GM19438 (cell line): ENCODE data around the gene NRXN2.

Experiments
- ATAC-seq: cut with Tn5 transposase; IDR thresholded peaks from one replicate; pipeline ENCODE4 v1.9.1; 2021; ENCODE audit warnings: low read depth; ENCODE audit not compliant: unreplicated experiment

The NRXN2 gene

DNA sequence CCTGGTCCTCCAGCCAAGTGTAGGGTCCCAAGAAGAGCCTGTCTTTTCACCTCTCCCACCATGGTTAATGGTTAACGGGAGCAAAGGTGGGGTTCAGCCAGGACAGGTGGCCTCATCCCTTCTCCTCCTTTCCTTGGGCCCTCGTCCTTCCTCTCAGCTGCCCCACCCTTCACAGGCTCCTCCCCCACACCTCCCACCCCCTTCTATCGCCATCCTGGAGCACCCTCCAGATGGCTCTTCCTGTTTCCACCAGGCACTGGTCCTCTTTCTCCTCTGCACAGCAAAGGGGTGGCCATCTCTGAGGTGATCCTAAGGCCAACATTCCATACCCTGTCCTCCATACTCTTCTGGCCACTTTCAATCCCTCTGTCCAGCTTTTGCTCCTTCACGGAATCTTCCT is 83.1 kb downstream of the NRXN2 start:
- no peak for ATAC-seq

- no peak for ATAC-seq
Measured at GRCh38 chr11:64638829-64639228, 84.2 kb downstream of the NRXN2 start.

GRCh38 chr11:64638018-64638665 is 84.9 kb downstream of the NRXN2 start:
- ATAC-seq: no peak

GRCh38 chr11:64637334-64638017 is 85.5 kb downstream of the NRXN2 start:
- no peak for ATAC-seq

- ATAC-seq: no peak
Measured at GRCh38 chr11:64633555-64634159, 89.3 kb downstream of the NRXN2 start.

GRCh38 chr11:64632654-64633053 is 90.3 kb downstream of the NRXN2 start:
- ATAC-seq: no peak

- ATAC-seq: no peak
Measured at GRCh38 chr11:64632237-64632636, 90.8 kb downstream of the NRXN2 start.

- no peak for ATAC-seq
Measured at GRCh38 chr11:64631675-64632074, 91.3 kb downstream of the NRXN2 start.

GRCh38 chr11:64629796-64630562 is 93.0 kb downstream of the NRXN2 start:
- ATAC-seq: no peak

DNA sequence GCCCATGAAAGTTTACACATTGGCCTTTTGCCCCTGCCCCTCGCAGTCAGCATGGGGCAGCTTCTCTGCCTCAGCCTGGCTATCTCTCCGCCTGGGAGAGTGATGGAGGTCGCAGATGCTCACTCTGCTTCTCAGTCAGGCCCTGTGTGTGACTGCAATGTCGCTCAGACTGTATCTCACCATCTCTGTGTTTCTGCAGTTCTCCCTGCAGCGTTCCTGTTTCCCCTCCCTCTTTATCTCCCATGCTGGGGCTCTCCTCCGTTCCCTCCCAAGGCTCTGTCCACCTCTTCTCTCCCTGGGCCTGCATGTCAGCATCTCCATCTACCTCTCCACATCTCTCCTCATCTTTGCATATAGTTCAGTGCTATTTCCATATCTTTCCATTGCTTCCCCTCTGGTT is 93.9 kb downstream of the NRXN2 start:
- no peak for ATAC-seq

GRCh38 chr11:64628596-64628995 is 94.4 kb downstream of the NRXN2 start:
- ATAC-seq: no peak

GRCh38 chr11:64627371-64627770 is 95.6 kb downstream of the NRXN2 start:
- ATAC-seq: no peak

DNA sequence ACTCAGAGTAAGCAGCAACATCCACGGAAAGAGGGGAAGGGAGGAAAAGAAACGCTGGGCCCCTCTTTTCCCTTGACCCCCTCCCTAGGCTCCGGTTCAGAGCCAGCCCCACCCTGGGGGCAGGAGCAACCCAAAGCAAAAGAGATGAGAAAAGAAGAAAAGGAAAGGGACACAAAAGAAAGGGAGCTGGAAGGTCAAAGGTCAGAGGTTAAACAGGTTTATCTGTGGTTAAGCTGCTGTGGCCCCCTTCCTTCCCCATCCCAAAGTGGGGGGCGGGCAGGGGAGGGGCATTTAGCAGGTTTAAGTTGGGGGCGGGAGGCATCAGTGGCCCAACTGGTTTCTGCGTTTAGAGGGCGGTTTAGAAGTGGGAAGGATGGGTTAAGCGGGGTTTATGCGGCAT is 96.4 kb downstream of the NRXN2 start:
- ATAC-seq: no peak

GRCh38 chr11:64624883-64625481 is 98.0 kb downstream of the NRXN2 start:
- ATAC-seq: no peak

GRCh38 chr11:64622681-64623080 is 100.3 kb downstream of the NRXN2 start:
- ATAC-seq: no peak

DNA sequence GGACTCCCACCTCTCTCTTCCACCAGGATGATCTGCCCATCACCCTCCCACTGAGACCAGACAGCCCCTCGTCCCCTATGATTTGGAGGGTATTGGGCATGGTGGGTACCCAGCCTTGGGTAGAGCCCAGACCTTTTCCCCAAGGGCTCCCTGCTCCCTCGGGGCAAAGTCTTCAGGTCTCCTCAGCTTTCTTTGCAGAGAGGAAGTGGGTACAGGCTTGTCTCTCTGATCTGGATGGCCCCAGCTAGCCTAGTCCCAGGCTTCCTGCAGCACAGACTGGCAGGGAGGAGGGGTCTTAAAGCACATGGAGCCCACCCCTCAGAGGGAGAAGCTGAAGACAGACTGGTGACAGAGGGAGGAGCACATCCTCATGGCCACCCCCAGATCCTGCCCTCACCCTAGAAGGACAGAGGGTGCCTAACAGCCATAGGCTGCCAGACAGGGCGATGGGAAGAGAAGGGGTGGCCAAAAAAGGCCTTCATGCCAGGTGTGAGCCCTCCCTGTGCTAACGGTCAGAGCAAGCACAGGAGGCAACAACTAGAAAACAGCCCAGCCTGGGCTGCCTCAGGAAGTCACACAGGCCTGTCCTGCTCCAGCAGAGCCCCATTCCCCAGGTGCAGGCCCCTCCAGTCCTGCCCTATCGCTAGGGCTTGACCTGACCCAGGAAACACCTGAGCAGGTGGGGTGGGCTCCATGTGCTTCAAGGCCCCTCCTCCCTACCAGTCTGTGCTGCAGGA is 101.5 kb downstream of the NRXN2 start:
- no peak for ATAC-seq

DNA sequence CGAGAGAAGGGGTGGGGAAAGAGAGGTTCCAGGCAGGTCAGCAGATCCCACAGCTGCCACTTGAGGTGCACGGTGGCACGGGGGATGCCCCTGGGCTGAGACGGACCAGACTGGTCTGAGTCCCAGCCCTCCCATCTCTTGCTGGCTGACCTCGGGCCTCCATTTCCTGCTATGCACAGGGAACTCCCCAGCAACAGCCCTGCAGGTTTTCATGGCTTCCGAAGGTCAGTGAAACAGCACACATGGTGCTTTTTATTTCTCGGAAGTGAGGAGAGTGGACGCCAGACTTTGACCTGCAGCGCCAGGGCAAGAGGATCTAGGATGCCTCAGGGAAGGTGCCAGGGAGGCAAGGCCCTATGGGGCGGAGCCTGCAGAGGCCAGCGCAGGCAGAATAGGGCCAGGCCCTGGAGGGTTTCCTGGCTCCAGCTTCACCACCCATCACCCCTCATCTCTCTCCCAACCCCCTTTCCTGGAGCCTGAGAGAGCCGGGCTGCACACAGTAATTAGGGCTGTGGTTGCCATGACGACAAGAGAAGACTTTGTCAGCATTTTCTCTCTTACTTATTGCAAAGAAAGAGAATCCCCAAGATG is 102.5 kb downstream of the NRXN2 start:
- ATAC-seq: no peak

DNA sequence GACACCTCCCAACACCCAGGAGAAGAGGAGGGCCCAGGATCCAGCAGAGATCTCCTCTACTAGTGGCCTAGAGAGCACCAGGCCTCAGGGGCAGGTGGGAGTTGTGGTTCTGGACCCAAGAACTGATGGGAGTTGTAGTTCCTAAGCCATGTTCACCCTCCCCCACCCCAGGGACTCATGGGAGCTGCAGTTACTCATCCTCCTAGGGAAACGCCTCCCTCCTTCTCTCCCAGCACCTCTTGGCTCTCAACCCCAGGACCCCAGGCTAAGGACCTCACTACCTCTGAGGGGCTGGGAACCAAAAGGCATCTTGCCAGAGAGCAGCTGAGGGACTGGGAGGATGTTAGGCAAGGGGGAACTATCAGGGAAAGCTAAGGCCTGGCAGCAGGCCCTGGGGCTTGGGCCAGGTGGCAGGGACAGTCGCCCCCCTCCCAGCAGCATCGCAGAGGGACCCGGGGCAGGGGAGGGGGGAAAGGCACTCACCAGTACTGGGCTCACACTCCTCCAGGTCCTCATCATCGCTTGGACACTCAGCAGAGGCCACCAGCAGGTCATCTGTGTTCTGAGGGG is 103.1 kb downstream of the NRXN2 start:
- no peak for ATAC-seq

GRCh38 chr11:64619196-64619595 is 103.8 kb downstream of the NRXN2 start:
- no peak for ATAC-seq

DNA sequence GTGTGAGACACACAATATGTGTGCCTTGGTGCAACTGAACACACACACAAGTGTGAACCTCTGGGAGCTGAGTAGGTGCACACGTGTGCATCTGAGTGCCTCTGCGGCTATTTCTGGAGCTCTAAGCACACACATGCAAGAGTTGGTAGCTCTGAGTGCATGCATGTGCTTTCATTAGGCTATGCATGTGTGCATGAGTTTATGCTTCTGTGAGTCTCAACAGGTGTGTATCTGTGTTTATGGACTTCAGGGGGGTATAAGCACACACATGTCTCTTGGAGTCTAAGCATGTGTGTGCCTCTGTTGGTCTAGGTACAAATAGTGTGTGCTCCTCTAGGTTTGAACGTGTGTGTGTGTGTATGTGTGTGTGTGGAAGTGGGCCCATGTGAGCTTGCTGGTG is 106.2 kb downstream of the NRXN2 start:
- ATAC-seq: no peak
